Liver (tissue), 9 donors: ENCODE data around the gene MAPK8IP3. TPM values are rescaled to one million over a fixed set of nuclear protein-coding genes. Genes with fewer than 3 reads are reported as not detected.

Source experiments
- DNase-seq: peaks from one replicate; pipeline ENCODE4 v3.0.0-alpha.2; 2017; ENCODE audit warnings: low spot score
- H3K27ac ChIP-seq, 2 donors: one replicate each; pipeline ENCODE4 v1.7.0; 2013; ENCODE audit warnings: inconsistent platforms in 2 of 2, low read length in 2 of 2, control low read depth in 1 of 2, low read depth in 1 of 2, mild to moderate bottlenecking in 1 of 2
- H3K27me3 ChIP-seq, 4 donors: one replicate each; pipeline versions ENCODE4 v1.6.1 to v1.7.0; 2013; ENCODE audit warnings: low read length in 3 of 4, inconsistent platforms in 1 of 4, mild to moderate bottlenecking in 1 of 4, moderate library complexity in 1 of 4; ENCODE audit not compliant: control insufficient read depth in 4 of 4, insufficient read depth in 4 of 4
- H3K36me3 ChIP-seq, 4 donors: one replicate each; pipeline versions ENCODE4 v1.6.1 to v1.7.0; 2013; ENCODE audit warnings: low read length in 3 of 4, mild to moderate bottlenecking in 3 of 4, low read depth in 1 of 4, moderate library complexity in 1 of 4; ENCODE audit not compliant: control insufficient read depth in 4 of 4, insufficient read depth in 3 of 4
- H3K4me1 ChIP-seq, 4 donors: one replicate each; pipeline versions ENCODE4 v1.6.1 to v1.7.0; 2013; ENCODE audit warnings: low read length in 3 of 4, mild to moderate bottlenecking in 3 of 4, moderate library complexity in 1 of 4; ENCODE audit not compliant: control insufficient read depth in 4 of 4, insufficient read depth in 4 of 4
- H3K4me3 ChIP-seq, 3 donors: one replicate each; pipeline versions ENCODE4 v1.6.1 to v1.7.0; 2013; ENCODE audit warnings: low read length in 3 of 3, control low read depth in 1 of 3, low read depth in 1 of 3, mild to moderate bottlenecking in 1 of 3
- H3K9ac ChIP-seq, 2 donors: one replicate each; pipeline ENCODE4 v1.7.0; 2013; ENCODE audit warnings: low read length in 2 of 2, mild to moderate bottlenecking in 2 of 2, moderate library complexity in 2 of 2, control low read depth in 1 of 2, low read depth in 1 of 2
- H3K9me3 ChIP-seq, 4 donors: one replicate each; pipeline versions ENCODE4 v1.6.1 to v1.7.0; 2013; ENCODE audit warnings: low read length in 3 of 4; ENCODE audit not compliant: control insufficient read depth in 4 of 4
- CTCF ChIP-seq: fragments of 150-350 bp; IDR thresholded peaks from 2 replicates; pipeline ENCODE4 v1.5.1; 2017; ENCODE audit warnings: improper control_type of control experiment, low read depth, low read length; ENCODE audit not compliant: missing input control
- FOXA2 ChIP-seq: IDR thresholded peaks from 2 replicates; pipeline ENCODE4 v1.6.1; 2016; ENCODE audit warnings: antibody characterized with exemption
- GABPA ChIP-seq, 2 donors: IDR thresholded peaks in 1 of 2; conservative IDR thresholded peaks in 1 of 2; 2 replicates each; pipeline ENCODE4 v1.6.1; 2016; ENCODE audit warnings: antibody characterized with exemption in 2 of 2, mild to moderate bottlenecking in 1 of 2, moderate library complexity in 1 of 2
- HNF4A ChIP-seq, 2 donors: conservative IDR thresholded peaks; 2 replicates each; pipeline ENCODE4 v1.6.1; 2016; ENCODE audit warnings: antibody characterized with exemption in 2 of 2, mild to moderate bottlenecking in 2 of 2
- JUND ChIP-seq, 2 donors: IDR thresholded peaks; 2 replicates each; pipeline ENCODE4 v1.6.1; 2016; ENCODE audit warnings: antibody characterized with exemption in 2 of 2
- MAX ChIP-seq: IDR thresholded peaks from 2 replicates; pipeline ENCODE4 v1.6.1; 2016; ENCODE audit warnings: antibody characterized with exemption
- NR2F2 ChIP-seq: IDR thresholded peaks from 2 replicates; pipeline ENCODE4 v1.6.1; 2016; ENCODE audit warnings: antibody characterized with exemption
- REST ChIP-seq: IDR thresholded peaks from 2 replicates; pipeline ENCODE4 v1.6.1; 2016; ENCODE audit warnings: antibody characterized with exemption, mild to moderate bottlenecking
- RXRA ChIP-seq, 2 donors: IDR thresholded peaks; 2 replicates each; pipeline ENCODE4 v1.6.1; 2017 to 2018; ENCODE audit warnings: antibody characterized with exemption in 2 of 2, mild to moderate bottlenecking in 1 of 2
- SP1 ChIP-seq: IDR thresholded peaks from 2 replicates; pipeline ENCODE4 v1.6.1; 2018; ENCODE audit warnings: antibody characterized with exemption, mild to moderate bottlenecking
- YY1 ChIP-seq: IDR thresholded peaks from 2 replicates; pipeline ENCODE4 v1.6.1; 2016; ENCODE audit warnings: antibody characterized with exemption, mild to moderate bottlenecking
- WGBS: extraction: QIAGEN DNeasy Blood & Tissue Kit; methylation state at CpG from one replicate; pipeline ENCODE4 v1.1.7; 2013; 5-methylcytosine and 5-hydroxymethylcytosine counted together
- polyA plus RNA-seq, 2 donors: library from polyadenylated mRNA; stranded (reverse) in 1 of 2; unstranded in 1 of 2; fragments of 200-250 nt in 1 of 2; fragments of >200 nt in 1 of 2; fragmentation: Nextera tagmentation in 1 of 2; extraction: Ambion mirVana in 1 of 2; gene quantifications; one replicate each; pipeline versions ENCODE4 v1.2.1 to v1.2.3, GENCODE V29; 2013 to 2015
- total RNA-seq, 2 donors: library from RNA; depleted of rRNA; stranded (reverse); fragments of >200 nt; gene quantifications; one replicate each; pipeline ENCODE4 v1.2.3, GENCODE V29; 2014
- donor health status: healthy.
- donor health status: healthy.
- donor health status: healthy.
- donor health status: healthy.
- donor health status: healthy.

Gene MAPK8IP3
- total and polyA plus RNA-seq, 4 donors, result 4.1 to 43.0 (median 9.3) TPM

- Histone ChIP-seq H3K4me3 (peak overlapping the region; percentile 63 to 73 (median 70)), H3K27ac (peak overlapping the region; percentile 64 to 76), H3K4me1 (peaks cover 20 to 66% (median 47%) of the 10 kb centered on the region in 4 donors), H3K9me3 (no peaks in the 10 kb centered on the region), H3K36me3 (peaks cover 0 to 27% (median 4%) of the 10 kb centered on the region in 4 donors), H3K27me3 (no peaks in the 10 kb centered on the region), H3K9ac (peak overlapping the region in 1 of 2 donors; percentile 71)
- no peak for DNase-seq
- no peak for TF ChIP-seq HNF4A (conservative IDR thresholded peaks at IDR 0.05)
- TF ChIP-seq GABPA (IDR thresholded peaks at IDR 0.05 in 1 of 2, conservative IDR thresholded peaks at IDR 0.05 in 1 of 2), result no peak
- no peak for TF ChIP-seq SP1
- no peak for TF ChIP-seq NR2F2
- TF ChIP-seq JUND (IDR thresholded peaks at IDR 0.05), result no peak
- TF ChIP-seq REST, result no peak
- 42% methylated on average over 33 of the region's 33 CpGs for WGBS
Observed at GRCh38 chr16:1792836-1793577, 87.0 kb downstream of the MAPK8IP3 start.

- H3K4me3 ChIP-seq, result peak within 1 kb of the TSS; percentile 63 to 73 (median 70)
- peaks cover 0 to 22% (median 2%) of the 10 kb centered on the region in 4 donors for H3K36me3 ChIP-seq
- H3K4me1 ChIP-seq, result peaks cover 20 to 61% (median 47%) of the 10 kb centered on the region in 4 donors
- 24% methylated on average over 28 of the region's 28 CpGs for WGBS
- peak within 1 kb of the TSS in 1 of 2 donors; percentile 71 for H3K9ac ChIP-seq
- no peak for DNase-seq
- no peaks in the 10 kb centered on the region for H3K9me3 ChIP-seq
- peak in 1 of 2 donors; percentile 39 for TF ChIP-seq HNF4A (conservative IDR thresholded peaks at IDR 0.05)
- no peak for TF ChIP-seq JUND (IDR thresholded peaks at IDR 0.05)
- no peak for TF ChIP-seq FOXA2
- TF ChIP-seq CTCF, result no peak
- peak; percentile 11 for TF ChIP-seq MAX
- peak in 1 of 2 donors; percentile 30 for TF ChIP-seq GABPA (IDR thresholded peaks at IDR 0.05 in 1 of 2, conservative IDR thresholded peaks at IDR 0.05 in 1 of 2)
- peak; percentile 12 for TF ChIP-seq YY1
- peak; percentile 11 for TF ChIP-seq SP1
- peak; percentile 45 to 57 for TF ChIP-seq RXRA (IDR thresholded peaks at IDR 0.05)
- H3K27ac ChIP-seq, result peak within 1 kb of the TSS; percentile 64 to 76
- no peaks in the 10 kb centered on the region for H3K27me3 ChIP-seq
Observed at GRCh38 chr16:1793578-1794220, 87.7 kb downstream of the MAPK8IP3 start, which contains the start of gene IGFALS. TSS of gene IGFALS (minus strand) at chr16:1793705. CDS start at chr16:1793652, 53 bp downstream.
